ENCODE measurements around the gene RNF212B. TPM values are rescaled to one million over a fixed set of nuclear protein-coding genes. Genes with fewer than 3 reads are reported as not detected.

Gene RNF212B
- total RNA-seq, 1 experiment from 2014 or later, result 0.39 TPM

- no peaks in the 10 kb centered on the region for H4K20me1 ChIP-seq (ENCODE audit: control insufficient read depth, insufficient read depth, insufficient read length)
- no peaks in the 10 kb centered on the region for H3K79me2 ChIP-seq (ENCODE audit: insufficient read depth, low read length)
- no peak overlapping the region for H3K27ac ChIP-seq (ENCODE audit: insufficient read length, low read depth, low read length)
- no peaks in the 10 kb centered on the region for H3K9me3 Mint-ChIP-seq
- H3K79me1 ChIP-seq (ENCODE audit: insufficient read depth, low read depth, low read length, poor library complexity, severe bottlenecking), result no peaks in the 10 kb centered on the region
- H3K36me3 Mint-ChIP-seq (ENCODE audit: insufficient read depth in 1 of 3, low read depth in 3 of 3), result peaks cover 0 to 10% (median 0%) of the 10 kb centered on the region in 3 experiments; a peak in 1 of 7 replicates
- H3K4me1 ChIP-seq (ENCODE audit: insufficient read depth, low read length), result no peaks in the 10 kb centered on the region
- peaks cover 17% of the 10 kb centered on the region for H3K23me2 ChIP-seq (ENCODE audit: insufficient read length, low read depth, low read length, poor library complexity, severe bottlenecking)
- no peak overlapping the region for H4K91ac ChIP-seq (ENCODE audit: insufficient read length, low read depth, low read length)
- no peak overlapping the region for H2BK15ac ChIP-seq (ENCODE audit: low read depth, low read length)
- H2AFZ ChIP-seq (ENCODE audit: low read length), result no peak overlapping the region
- H3K18ac ChIP-seq (ENCODE audit: insufficient read length, low read depth, low read length), result no peak overlapping the region
- peak overlapping the region; percentile 21 for H3K9ac ChIP-seq (ENCODE audit: extremely low read depth, insufficient read length, low read length)
- H3K27me3 Mint-ChIP-seq (ENCODE audit: low read depth), result peaks cover 69% of the 10 kb centered on the region
- no peak overlapping the region for H3T11ph ChIP-seq (ENCODE audit: low read length)
- no peak overlapping the region for H3K4ac ChIP-seq (ENCODE audit: low read depth, low read length)
- peak overlapping the region; percentile 84 to 89 for H3K4me3 Mint-ChIP-seq
- H3K4me1 Mint-ChIP-seq, result peaks cover 11 to 20% of the 10 kb centered on the region in 2 experiments
- H3K27ac Mint-ChIP-seq, result peak overlapping the region in 1 of 3 experiments; percentile 97; a peak in 1 of 7 replicates
- H2BK20ac ChIP-seq (ENCODE audit: low read depth, low read length, poor library complexity, severe bottlenecking), result no peak overlapping the region
- TF ChIP-seq CTCF (conservative IDR thresholded peaks at IDR 0.05), result no peak
- no peak overlapping the region for H3K14ac ChIP-seq (ENCODE audit: insufficient read depth, low read length)
- H3K56ac ChIP-seq (ENCODE audit: insufficient read length, low read depth, low read length), result no peak overlapping the region
- H2BK120ac ChIP-seq (ENCODE audit: low read depth, low read length, poor library complexity, severe bottlenecking), result no peak overlapping the region
- no peak for DNase-seq
- WGBS (ENCODE audit: extremely low coverage, insufficient read length, low lambda C conversion rate), result no CpG with 5 or more reads among the region's 13 CpGs
- H3K27me3 ChIP-seq (ENCODE audit: insufficient read depth, low read length), result peaks cover 20% of the 10 kb centered on the region
- H2AK5ac ChIP-seq (ENCODE audit: insufficient read length, low read length), result no peak overlapping the region
- H2BK5ac ChIP-seq (ENCODE audit: insufficient read length, low read length), result no peak overlapping the region
- no peak overlapping the region for H4K5ac ChIP-seq (ENCODE audit: insufficient read length, low read depth, low read length)
- peak overlapping the region; percentile 84 for H3K4me2 ChIP-seq (ENCODE audit: insufficient read depth, insufficient read length, low read length)
- no peak overlapping the region for H4K8ac ChIP-seq (replicated peaks; ENCODE audit: insufficient read length, low read depth, low read length)
- no peak overlapping the region for H2BK12ac ChIP-seq (ENCODE audit: insufficient read length, low read depth, low read length)
- H3K9me3 ChIP-seq (ENCODE audit: control insufficient read depth, low read depth, low read length), result no peaks in the 10 kb centered on the region
- no peak overlapping the region for H3K23ac ChIP-seq (ENCODE audit: insufficient read length, low read depth, low read length)
These were observed 63.0 kb downstream of the RNF212B start for GRCh38 chr14:23300687-23301223.
